Lung (tissue), 12 donors: ENCODE results near the gene PLXND1. TPM values are rescaled to one million over a fixed set of nuclear protein-coding genes. Genes with fewer than 3 reads are reported as not detected.

Experiments
- ATAC-seq: fragments of 200-7000 bp; cut with Tn5 transposase; one replicate; pipeline ENCODE4 v1.9.1; 2020; ENCODE audit warnings: moderate number of reproducible peaks; ENCODE audit not compliant: insufficient read depth, low FRiP score
- DNase-seq, 3 donors: peaks; one replicate each; pipeline ENCODE4 v3.0.0-alpha.2; 2013 to 2017
- H3K27ac ChIP-seq, 2 donors: one replicate each; pipeline ENCODE4 v1.5.1; 2013; ENCODE audit warnings: mild to moderate bottlenecking in 2 of 2, moderate library complexity in 2 of 2, control low read depth in 1 of 2, inconsistent platforms in 1 of 2, low read depth in 1 of 2, low read length in 1 of 2
- H3K27me3 ChIP-seq, 3 donors: one replicate each; pipeline ENCODE4 v1.5.1; 2013; ENCODE audit warnings: low read length in 2 of 3; ENCODE audit not compliant: control insufficient read depth in 3 of 3, insufficient read depth in 3 of 3
- H3K36me3 ChIP-seq, 4 donors: one replicate each; pipeline ENCODE4 v1.5.1; 2013; ENCODE audit warnings: low read length in 4 of 4, mild to moderate bottlenecking in 1 of 4, moderate library complexity in 1 of 4; ENCODE audit not compliant: control insufficient read depth in 4 of 4, insufficient read depth in 4 of 4
- H3K4me1 ChIP-seq, 5 donors: one replicate each; pipeline ENCODE4 v1.5.1; 2013; ENCODE audit warnings: low read length in 5 of 5, mild to moderate bottlenecking in 2 of 5, moderate library complexity in 1 of 5; ENCODE audit not compliant: control insufficient read depth in 5 of 5, insufficient read depth in 5 of 5
- H3K4me3 ChIP-seq: one replicate; pipeline ENCODE4 v1.5.1; 2013; ENCODE audit warnings: mild to moderate bottlenecking, control low read depth, moderate library complexity
- H3K9ac ChIP-seq, 2 donors: one replicate each; pipeline ENCODE4 v1.5.1; 2013; ENCODE audit warnings: low read length in 2 of 2, control low read depth in 1 of 2; ENCODE audit not compliant: insufficient read depth in 1 of 2
- H3K9me3 ChIP-seq, 4 donors: one replicate each; pipeline ENCODE4 v1.5.1; 2013; ENCODE audit warnings: low read length in 3 of 4, mild to moderate bottlenecking in 1 of 4, moderate library complexity in 1 of 4; ENCODE audit not compliant: control insufficient read depth in 4 of 4, insufficient read depth in 3 of 4
- WGBS, 2 donors: extraction: QIAGEN DNeasy Blood & Tissue Kit; methylation state at CpG; one replicate each; pipeline ENCODE4 v1.1.7; 2013; 5-methylcytosine and 5-hydroxymethylcytosine counted together
- polyA plus RNA-seq, 2 donors: library from polyadenylated mRNA; stranded (reverse); fragments of 200-250 nt; gene quantifications; one replicate each; pipeline ENCODE4 v1.2.1, GENCODE V29; 2013
- total RNA-seq, 2 donors: library from RNA; depleted of rRNA in 1 of 2; stranded (reverse); fragments of >200 nt in 1 of 2; gene quantifications; one replicate each; pipeline ENCODE4 v1.2.1, GENCODE V29; 2014 to 2021
- TF ChIP-seq, protein P1 (sequence below): IDR thresholded peaks from 2 replicates; pipeline ENCODE4 v1.5.1; 2012; ENCODE audit warnings: mild to moderate bottlenecking; ENCODE audit errors: control extremely low read depth, extremely low read depth
- donor health status: control.
- donor health status: control.
- donor health status: Bipolar disorder and iron deficiency.
- donor health status: healthy.
- donor health status: DM: yes; HTN: yes; CAD: no.

Gene PLXND1
- total and polyA plus RNA-seq, 4 donors = 128 to 233 (median 180) TPM

DNA sequence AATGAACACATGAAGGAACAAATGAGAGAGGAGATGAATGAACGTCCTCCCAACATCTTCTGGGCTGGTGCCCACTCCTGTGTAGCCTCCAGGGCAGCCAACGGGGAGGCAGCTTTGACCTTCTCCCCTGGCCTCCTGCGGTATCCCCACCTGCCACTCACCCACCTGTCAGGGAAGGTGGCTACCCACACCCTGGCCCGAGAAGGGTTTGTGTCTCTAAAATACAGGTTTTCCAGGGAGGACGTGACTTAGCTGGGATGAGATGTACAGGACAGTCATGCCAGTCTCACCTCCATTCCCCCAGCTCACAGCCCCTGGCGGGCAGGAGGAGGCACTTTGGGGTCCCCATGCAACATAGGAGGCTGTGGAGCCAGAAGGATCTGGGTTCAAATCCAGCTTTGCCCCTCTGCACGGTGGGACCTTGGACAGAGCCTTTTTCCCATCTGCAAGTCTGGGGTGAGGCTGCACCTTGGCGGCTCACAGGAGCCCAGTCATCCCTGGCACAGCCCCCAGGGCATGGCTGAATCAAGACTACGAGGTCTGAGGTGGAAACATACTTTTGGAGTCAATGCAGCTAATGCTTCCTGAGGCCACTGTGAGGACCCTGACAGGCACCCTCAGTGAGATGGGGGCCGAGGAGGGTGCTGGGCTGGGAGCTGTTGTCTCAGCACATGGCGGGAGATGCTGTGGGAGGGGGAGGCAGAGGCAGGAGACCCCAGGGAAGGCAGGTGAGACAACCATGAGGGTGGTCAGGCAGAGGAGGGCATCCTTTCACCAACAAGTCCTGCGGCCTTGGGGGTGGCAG, 11.1 kb upstream of the PLXND1 start:
- Histone ChIP-seq H3K27me3 (no peaks in the 10 kb centered on the region), H3K4me3 (no peak overlapping the region), H3K9me3 (no peaks in the 10 kb centered on the region), H3K4me1 (peaks cover 0 to 40% (median 9%) of the 10 kb centered on the region in 5 donors), H3K27ac (peak overlapping the region in 1 of 2 donors; percentile 82), H3K9ac (no peak overlapping the region), H3K36me3 (no peaks in the 10 kb centered on the region)
- WGBS, 2 donors = 88 to 89% methylated on average over 12 of the region's 12 CpGs
- ATAC-seq (no peak), DNase-seq (no peak)
- TF ChIP-seq, protein P1, sequence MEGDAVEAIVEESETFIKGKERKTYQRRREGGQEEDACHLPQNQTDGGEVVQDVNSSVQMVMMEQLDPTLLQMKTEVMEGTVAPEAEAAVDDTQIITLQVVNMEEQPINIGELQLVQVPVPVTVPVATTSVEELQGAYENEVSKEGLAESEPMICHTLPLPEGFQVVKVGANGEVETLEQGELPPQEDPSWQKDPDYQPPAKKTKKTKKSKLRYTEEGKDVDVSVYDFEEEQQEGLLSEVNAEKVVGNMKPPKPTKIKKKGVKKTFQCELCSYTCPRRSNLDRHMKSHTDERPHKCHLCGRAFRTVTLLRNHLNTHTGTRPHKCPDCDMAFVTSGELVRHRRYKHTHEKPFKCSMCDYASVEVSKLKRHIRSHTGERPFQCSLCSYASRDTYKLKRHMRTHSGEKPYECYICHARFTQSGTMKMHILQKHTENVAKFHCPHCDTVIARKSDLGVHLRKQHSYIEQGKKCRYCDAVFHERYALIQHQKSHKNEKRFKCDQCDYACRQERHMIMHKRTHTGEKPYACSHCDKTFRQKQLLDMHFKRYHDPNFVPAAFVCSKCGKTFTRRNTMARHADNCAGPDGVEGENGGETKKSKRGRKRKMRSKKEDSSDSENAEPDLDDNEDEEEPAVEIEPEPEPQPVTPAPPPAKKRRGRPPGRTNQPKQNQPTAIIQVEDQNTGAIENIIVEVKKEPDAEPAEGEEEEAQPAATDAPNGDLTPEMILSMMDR = no peak

DNA sequence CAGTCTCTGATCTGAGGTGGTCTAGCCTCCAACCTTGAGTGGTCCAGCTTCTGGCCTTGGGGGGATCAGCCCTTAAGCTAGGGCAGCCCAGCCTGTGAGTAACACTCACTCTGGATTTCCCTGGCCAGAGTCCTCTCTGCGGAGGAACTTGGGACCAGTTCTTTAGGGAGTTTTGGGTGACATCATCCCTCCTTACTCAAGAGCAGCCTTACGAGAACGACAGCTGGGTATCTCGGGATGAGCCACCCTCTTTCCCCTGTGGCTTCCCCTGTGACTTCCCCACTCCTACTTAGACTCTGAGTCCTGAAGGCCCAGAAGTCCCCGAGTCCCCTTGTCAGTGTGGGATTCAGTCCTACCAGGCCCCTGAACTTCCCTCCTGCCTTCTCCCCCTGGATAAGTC, 10.2 kb upstream of the PLXND1 start:
- Histone ChIP-seq H3K4me1 (peaks cover 0 to 44% (median 14%) of the 10 kb centered on the region in 5 donors), H3K36me3 (no peaks in the 10 kb centered on the region), H3K27ac (peak overlapping the region; percentile 54 to 82), H3K9me3 (no peaks in the 10 kb centered on the region), H3K4me3 (no peak overlapping the region), H3K27me3 (no peaks in the 10 kb centered on the region), H3K9ac (no peak overlapping the region)
- TF ChIP-seq, protein P1 = no peak
- ATAC-seq (no peak), DNase-seq (no peak)
- 26 to 35% methylated on average over 5 of the region's 5 CpGs for WGBS, 2 donors

DNA sequence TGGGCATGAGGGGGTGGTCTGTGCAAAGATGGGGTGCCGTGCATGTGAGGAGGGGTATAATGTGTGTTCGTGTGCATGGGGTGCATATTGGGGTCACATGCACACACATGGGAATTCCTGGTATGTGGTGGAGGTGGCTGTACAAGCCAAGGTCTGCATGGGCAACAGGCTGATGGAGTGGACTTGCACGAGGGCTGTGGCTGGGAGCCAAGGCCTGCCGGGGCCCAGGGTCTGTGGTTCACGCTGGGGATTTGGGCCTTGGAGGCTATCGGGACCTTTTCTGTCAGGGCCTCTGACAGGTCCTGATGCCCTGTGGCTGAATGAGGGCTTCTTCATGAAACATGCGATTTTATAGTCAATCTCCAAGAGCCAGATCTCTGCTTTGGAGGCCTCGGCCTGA, 9.8 kb upstream of the PLXND1 start:
- Histone ChIP-seq H3K9me3 (no peaks in the 10 kb centered on the region), H3K27me3 (no peaks in the 10 kb centered on the region), H3K9ac (no peak overlapping the region), H3K4me1 (peaks cover 0 to 44% (median 16%) of the 10 kb centered on the region in 5 donors), H3K4me3 (no peak overlapping the region), H3K27ac (peak overlapping the region; percentile 54 to 82), H3K36me3 (no peaks in the 10 kb centered on the region)
- DNase-seq (no peak), ATAC-seq (no peak)
- TF ChIP-seq, protein P1 = no peak
- 54 to 73% methylated on average over 8 of the region's 8 CpGs for WGBS, 2 donors
